ENCODE measurements around the gene RNF25. TPM values are rescaled to one million over a fixed set of nuclear protein-coding genes. Genes with fewer than 3 reads are reported as not detected.

Gene RNF25, protein sequence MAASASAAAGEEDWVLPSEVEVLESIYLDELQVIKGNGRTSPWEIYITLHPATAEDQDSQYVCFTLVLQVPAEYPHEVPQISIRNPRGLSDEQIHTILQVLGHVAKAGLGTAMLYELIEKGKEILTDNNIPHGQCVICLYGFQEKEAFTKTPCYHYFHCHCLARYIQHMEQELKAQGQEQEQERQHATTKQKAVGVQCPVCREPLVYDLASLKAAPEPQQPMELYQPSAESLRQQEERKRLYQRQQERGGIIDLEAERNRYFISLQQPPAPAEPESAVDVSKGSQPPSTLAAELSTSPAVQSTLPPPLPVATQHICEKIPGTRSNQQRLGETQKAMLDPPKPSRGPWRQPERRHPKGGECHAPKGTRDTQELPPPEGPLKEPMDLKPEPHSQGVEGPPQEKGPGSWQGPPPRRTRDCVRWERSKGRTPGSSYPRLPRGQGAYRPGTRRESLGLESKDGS
- 38.1 and 40.5 TPM in 2 replicates for total RNA-seq (2014; rRNA removed)
- polyA plus RNA-seq (2012), result 47.1 TPM

DNA sequence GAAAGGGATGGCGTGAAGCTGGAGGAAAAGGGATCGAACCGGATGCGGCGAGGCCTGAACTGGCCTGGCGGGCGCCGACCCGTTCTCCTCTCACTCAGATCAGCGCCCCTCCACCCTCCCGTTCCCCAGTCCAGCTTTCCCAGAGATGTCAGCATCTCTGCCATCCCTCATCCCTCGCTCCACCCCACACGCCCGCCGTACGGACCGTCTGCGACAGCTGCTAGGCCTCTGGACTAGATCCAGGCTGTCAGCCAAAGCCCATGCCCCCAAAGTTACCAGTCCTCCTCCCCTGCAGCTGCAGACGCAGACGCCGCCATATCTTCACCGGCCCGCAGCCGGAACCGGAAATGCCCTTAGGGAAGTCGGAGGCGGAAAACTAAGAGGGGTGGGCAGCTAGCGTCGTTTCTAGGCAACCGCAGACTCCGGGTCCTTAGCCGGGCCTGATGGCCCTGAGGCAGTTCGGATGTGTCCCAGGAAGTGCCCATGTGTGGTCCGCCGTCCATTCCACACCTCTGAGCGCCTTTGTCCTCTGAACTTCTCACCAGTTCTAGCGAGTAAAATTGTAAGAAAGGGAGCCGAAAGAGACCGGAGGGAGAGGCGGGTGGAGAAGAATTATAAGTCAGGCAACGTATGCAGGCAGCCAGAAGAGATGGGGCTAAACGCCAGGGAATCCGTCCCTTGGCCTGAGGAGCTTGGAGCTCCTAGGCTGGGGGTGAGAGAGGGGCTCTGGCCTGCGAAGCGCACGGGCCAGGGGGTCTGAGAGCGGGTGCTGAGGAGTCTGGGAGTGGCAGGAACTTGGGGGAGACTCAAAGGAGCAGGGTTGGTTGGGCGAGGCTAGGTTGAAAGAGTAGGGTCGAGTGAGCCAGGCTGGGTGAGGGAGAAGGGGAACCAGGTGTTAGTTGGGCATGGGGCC lies at the start of gene RNF25, which contains the start of gene STK36:
TSS of gene RNF25 (minus strand) at position 349 of the 913 bp plus-strand sequence. CDS start at position 317, 32 bp downstream.
TSS of gene STK36 (plus strand) at position 433 of the 913 bp plus-strand sequence. CDS start 744 bp downstream, outside the sequence.
- DNase-seq (ENCODE audit: low read depth), result peak; percentile 91

DNA sequence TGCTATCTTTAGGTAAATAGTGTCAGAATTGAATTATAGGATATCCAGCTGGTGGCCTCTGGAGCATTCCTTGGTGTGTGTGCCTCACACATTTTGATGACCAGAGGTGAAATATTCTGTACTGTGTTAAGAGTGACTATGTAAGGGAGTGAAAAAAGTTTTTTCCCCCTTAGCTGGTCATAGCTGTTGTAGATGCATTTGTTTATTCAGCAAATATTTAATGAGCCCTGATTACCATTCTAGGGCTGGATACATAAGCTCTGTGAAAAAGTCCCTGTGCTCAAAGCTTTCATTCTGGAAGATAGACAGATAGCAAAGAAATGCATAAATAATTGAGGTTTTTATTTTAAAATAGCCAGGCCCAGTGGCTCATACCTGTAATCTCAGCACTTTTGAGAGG lies 49.7 kb upstream of the RNF25 start:
- no peak for DNase-seq (ENCODE audit: low read depth)

DNA sequence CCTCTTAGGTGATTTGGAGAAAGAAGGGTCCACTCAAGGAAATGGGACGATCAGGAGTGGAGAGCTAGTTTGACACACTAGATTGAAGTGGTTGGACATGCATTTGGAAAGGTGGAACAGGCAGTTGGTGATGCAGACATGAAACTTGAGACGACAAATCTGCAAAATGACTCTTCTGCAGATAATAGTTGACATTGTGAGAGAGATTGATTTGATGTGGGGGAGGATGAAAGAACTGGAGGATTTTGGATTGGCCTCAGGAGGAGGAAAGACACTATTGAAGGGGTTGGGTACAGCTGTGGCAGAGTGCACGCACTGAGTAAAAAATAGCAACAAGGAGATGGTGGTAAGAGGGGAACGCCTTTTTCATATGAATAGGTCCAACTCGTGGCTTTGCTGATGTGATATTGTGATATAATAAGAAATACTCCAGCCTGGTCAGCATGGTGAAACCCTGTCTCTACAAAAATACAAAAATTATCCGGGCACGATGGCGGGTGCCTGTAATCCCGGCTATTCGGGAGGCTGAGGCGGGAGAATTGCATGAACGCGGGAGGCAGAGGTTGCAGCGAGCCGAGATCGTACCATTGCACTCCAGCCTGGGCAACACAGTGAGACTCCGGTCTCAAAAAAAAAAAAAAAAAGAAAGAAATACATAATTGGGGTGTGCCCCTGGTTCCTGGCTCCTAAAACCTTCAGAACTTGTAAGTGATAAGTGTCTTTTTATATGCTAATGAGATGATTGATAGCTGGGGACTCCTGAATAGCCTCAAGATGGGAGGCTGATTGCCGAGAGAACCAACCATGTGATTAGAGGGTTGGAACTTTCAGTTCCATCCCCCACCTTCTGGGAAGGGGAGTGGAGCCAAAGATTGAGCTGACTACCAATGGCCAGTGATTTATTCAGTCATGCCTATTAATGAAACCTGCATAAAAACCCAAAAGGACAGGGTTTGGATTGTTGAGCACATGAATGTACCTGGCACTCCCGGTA lies 48.5 kb upstream of the RNF25 start:
- no peak for DNase-seq (ENCODE audit: low read depth)

DNA sequence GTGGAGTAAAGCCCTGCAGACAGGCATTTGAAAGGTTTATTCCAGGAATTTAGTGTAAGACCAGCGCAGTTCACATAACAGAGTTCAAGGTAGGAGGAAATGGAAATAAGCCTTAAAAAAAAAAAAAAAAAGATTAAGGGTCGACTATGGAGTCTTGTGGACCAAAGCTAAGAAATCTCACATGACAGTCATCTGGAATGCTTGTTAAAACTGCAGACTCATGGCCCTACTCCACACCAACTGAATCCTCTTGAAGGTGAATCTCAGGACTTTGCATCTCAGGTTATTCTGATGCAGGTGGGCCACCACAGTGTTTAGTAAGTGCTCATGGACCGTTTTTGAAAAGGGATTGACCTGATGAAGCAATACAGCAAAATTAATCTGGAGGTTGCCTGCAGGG lies 47.7 kb upstream of the RNF25 start:
- no peak for DNase-seq (ENCODE audit: low read depth)

DNA sequence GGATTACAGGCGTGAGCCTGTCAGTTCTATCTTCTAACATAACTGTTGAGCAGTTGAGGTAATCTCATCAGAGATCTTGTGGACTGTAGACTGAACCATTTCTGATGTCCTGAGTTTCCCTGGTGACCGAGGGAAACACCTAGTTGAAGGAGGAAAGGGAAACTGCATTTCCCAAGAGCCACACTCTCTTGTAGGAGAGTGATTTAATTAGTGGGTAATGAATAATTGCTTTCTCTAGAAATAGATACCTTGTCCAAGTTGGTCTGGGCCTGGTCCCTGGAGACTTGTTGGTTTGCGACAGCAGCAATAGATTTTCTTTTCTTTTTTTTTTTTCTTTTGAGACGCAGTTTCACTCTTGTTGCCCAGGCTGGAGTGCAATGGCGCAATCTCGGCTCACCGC lies 46.3 kb upstream of the RNF25 start:
- DNase-seq (ENCODE audit: low read depth), result no peak

DNA sequence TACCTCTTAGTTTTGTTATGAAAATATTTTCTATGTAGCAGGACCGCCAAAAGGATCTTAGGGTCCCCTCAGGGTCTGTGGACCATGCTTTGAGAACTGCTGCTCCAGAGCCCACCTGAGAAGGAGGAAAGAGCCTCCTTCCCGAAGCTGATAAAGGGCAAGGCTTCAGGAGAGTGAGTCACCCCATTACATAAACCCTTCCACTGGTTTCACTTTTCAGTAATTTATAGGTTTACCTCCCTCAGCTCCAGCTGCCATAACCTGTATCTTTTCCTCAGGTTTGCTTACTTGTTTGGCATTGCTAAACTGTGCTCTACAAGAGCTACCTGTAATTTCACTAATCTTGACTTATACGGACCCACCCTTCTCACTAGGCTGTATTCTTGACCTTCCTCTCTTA lies 45.5 kb upstream of the RNF25 start:
- no peak for DNase-seq (ENCODE audit: low read depth)

DNA sequence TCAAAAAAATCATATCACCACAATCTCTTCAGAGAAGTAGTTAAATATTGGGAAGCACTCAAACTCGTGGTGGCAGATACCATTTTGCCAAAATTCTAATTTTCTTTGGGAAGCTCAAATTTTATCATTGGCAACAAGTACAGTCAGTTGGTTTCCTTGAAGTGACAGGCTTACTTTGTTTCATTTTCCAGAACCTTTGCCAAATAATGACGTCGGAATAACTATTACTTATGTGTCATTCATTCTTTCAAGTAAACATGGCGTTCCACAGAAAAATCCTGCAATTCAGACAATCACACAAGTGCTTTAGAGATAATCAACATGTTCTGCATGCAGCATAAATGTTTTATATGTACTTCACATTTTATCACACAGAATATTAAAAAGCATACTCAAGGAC lies 44.3 kb upstream of the RNF25 start:
- DNase-seq (ENCODE audit: low read depth), result no peak

DNA sequence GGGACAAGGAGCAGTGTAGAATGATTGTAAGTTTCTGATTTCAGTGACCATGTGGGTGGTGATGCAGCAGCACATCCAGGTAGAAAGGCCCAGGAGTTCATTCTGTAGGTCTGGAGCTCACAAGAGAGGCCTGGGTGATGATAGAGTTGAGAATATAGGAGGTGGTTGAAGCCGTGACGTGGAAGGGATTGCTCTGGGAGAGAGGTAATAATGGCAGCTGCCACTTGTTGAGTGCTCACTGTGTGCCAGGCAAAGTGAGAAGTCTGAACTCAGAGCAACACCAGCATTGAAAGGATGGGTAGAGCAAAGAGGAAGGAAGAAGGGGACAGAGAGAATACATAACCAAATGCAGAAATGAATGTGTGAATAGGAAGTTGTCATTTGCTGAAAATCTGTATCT lies 42.1 kb upstream of the RNF25 start:
- DNase-seq (ENCODE audit: low read depth), result no peak

DNA sequence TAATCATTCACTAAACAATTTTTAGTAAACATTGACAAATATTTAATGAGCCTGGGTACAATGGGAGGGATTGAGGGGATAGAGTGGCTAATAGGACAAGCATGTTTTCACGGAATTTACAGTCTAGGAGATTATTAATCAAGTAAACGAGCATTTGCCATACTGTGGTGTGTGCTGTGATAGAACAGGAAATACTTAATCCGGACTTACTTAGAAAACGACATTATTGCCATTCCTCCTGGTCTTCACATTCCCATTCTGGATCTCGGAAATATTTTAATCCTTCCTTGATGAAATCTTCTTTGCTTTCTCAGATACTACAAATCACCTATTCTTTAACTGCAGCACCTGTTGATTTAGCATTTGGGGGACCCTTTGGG lies 39.7 kb upstream of the RNF25 start:
- DNase-seq (ENCODE audit: low read depth), result no peak

DNA sequence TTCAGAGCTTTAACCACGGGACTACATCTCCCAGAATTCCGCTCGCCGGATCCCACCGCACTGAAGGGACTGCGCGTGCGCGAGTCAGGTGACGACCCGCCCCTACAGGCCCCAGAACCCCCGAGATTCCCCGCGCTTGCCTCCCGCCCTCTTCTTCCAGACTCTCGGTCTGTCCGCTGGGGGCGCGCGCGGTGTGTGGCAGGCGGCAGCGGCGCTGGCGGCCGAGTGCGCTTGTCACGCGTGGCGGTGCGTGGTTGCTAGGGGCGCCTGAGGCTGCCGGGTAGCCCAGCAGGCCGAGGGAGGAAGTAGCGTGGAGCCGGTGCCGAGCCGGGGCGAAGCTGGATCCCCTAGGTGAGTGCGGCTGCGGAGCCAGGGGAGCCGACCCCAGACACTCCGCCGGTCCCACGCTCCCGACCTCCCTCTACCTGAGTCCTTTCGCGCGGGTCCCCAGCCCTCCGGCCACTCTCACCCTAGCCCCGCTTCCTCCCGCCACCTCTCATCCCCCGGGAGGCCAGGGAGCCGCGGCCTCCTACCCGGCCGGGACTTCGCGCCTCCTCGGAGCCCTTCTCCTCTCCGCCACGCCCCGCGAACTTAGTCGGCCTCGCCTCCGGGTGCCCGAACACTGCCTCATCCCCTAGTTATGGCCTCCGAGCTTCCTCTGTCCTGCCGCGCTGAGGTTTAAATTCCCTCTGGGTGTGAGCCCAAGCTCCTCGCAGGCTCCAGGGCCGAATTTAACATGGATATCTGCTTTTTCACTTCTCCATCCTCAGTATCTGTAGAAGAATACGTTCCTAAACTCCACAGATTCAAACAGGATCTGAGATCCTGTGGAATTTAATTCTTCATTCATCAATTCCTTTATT lies 39.1 kb upstream of the RNF25 start, which contains the start of gene TTLL4:
TSS of gene TTLL4 (plus strand) at position 149 of the 863 bp plus-strand sequence. CDS start 26,842 bp downstream, outside the sequence.
- DNase-seq (ENCODE audit: low read depth), result peak; percentile 96

DNA sequence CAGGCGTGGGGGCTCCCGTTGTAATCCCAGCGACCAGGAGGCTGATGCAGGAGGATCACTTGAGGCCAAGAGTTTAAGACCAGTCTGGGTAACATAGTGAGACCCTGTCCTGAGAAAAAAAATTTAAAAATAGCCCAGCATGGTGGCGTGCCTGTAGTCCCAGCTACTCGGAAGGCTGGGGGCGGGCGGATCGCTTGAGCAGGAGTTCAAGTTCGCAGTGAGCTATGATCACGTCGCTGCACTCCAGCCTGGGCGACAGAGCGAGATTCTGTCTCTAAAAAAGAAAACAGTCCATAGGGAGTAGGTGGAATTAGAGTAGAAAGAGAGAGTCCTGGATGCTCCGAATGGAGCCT lies 38.5 kb upstream of the RNF25 start:
- no peak for DNase-seq (ENCODE audit: low read depth)

DNA sequence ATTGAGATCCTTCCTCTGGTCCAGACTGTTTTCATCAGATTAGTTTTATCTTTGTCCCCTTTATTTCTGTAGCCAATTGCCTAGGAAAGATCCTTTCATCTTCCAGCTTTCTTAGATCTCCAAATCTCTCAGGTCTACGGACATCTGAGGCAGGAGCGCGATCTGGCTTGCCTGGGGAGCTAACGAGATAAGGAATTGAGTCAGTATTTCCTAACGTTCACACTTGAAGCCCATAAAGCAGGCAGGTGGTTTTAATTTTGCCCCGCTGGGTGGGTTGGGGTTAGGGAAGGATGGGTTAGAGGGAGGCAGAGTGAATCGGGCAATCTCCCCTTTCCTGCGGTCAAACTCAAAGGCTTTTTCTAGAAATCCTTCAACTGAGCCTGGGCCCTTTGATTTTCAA lies 38.1 kb upstream of the RNF25 start:
- no peak for DNase-seq (ENCODE audit: low read depth)

DNA sequence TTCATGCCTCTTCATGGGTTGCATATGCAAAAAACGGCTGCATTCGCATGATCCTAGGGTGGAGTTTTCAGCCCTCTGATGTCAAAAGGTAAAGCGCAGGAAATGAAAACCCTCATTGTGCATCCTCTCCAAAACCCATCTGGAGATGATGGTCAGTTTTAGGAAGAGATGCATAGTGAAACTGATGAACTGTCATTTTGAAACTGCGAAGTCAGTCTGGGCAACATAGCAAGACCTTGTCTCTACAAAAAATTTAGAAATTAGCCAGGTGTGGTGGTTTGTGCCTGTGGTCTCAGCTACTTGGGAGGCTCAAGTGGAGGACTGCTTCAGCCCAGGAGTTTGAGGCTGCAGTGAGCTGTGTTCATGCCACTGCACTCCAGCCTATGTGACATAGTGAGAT lies 36.3 kb upstream of the RNF25 start:
- no peak for DNase-seq (ENCODE audit: low read depth)

DNA sequence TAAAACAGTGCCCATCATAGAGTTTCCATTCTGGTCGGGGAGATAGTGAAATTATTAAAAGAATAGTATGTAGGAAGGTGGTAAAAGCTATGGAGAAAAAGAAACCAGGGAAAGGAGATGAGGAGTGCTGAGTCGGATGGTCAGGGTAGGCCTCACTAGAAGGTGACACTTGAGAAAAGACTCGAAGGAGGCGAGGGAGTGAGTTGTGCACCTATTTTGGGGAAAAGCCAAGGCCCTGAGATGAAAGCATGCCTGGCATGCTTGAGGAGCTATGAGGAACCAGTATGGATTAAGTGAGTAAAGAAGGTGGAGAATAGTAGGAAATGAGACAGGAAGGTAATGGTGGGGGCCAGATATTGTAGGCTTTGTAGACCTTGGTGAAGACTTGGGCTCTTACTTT lies 31.5 kb upstream of the RNF25 start:
- DNase-seq (ENCODE audit: low read depth), result no peak

DNA sequence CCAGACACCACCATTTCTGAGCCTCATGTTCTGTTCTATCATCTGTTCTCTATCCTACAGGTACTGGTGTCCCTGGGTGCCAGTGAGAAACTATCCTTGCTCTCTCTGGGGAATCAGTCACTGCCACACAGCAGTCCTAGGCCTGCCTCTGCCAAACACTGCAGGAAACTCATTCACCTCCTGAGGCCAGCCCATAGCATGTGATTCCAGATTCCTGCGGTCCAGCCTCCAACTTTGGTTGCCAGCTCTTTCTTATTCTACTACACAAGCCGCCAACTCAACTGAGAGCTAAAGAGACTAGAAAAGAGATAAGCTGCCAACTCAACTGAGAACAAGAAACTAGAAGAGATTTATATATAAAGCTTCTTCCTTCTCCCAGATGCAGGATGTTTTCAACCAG lies 30.0 kb upstream of the RNF25 start:
- DNase-seq (ENCODE audit: low read depth), result no peak

DNA sequence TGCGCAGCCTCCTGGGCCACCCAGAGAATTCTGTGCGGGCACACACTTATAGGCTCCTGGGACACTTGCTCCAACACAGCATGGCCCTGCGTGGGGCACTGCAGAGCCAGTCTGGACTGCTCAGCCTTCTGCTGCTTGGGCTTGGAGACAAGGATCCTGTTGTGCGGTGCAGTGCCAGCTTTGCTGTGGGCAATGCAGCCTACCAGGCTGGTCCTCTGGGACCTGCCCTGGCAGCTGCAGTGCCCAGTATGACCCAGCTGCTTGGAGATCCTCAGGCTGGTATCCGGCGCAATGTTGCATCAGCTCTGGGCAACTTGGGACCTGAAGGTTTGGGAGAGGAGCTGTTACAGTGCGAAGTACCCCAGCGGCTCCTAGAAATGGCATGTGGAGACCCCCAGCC lies 27.1 kb upstream of the RNF25 start:
- DNase-seq (ENCODE audit: low read depth), result peak; percentile 14

DNA sequence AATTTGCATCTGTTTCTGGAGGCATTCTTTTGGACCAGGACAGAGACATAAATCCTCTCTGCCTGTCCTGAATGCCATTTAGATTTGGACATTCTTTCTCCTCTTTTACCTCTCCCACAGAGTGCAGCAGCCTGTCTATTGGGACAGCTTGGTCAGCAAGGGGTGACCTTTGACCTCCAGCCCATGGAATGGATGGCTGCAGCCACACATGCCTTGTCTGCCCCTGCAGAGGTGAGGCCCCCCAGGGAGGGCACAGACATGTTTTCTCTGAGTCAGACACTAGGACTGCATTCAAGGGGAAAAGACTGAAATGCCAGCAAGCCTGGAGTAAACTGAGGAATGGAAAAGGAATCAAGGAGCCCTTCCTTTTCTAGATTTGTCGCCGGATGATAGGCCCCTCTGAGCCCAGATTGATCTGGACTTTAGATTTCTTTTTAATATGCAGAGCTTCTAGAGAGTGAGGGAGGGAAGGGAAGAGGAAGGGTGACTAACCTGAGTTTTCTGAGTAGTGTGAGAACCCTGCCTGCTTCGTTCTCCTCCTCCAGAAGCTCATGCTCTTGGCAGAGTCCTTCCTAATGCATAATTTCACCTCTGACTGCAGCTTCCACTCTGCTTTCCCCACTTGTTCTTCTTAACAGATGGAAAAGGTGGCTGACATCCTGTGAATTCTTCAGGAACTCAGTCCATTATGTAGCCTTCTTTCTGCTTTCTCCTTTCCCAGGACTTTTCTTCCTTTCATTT lies 22.8 kb upstream of the RNF25 start:
- DNase-seq (ENCODE audit: low read depth), result peak; percentile 12

DNA sequence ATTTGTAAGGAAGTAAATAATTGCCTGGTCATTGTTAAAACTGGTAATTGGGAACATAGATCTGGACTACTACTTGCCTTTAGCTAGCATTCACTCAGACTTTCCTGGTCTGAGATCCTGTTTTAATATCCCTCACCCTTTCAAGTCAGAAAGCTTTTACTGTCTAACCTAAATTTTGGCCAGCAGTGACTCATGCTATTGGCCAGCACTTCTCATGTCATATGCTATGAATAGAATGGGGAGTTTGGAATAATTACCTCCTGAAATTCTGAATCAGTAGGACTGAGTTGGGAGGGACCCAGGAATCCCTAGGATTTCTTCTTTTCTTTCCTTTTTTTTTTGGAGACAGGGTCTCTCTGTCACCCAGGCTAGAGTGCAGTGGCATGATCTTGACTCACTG lies 19.4 kb upstream of the RNF25 start:
- peak; percentile 18 for DNase-seq (ENCODE audit: low read depth)

DNA sequence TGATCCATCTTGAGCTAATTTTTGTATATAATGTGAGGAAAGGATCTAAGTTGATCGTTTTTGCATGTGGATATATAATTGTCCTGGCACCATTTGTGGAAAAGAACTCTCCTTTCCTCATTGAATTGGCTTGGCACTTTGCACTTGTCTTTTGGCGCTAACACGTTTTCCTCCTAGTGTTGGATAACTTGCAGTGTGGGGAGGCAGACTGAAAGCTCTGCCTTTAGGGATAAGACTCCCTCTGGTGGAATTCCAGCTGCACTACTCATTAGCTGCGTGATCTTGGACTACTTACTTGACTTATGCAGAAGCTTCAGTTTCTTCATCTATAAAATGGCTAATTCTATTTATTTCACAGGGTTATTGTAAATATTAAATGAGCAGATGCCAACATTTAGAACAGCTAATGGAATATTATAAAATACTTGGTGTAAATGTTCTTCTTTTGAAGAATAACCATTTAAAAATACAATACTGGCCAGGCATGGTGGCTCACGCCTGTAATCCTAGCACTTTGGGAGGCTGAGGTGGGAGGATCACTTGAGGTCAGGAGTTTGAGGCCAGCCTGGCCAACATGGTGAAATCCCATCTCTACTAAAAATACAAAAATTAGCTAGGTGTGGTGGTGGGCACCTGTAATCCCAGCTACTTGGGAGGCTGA lies 15.7 kb upstream of the RNF25 start:
- DNase-seq (ENCODE audit: low read depth), result peak; percentile 73

Measured in LHCN-M2 (cell line).